NCI-H526 (cell line): ENCODE measurements around the gene UNC13A.

Experiments
- DNase-seq, 2 experiments: peaks; one replicate each; lab custom pipeline; 2025; lab: John Stamatoyannopoulos, UW

The UNC13A gene

DNA sequence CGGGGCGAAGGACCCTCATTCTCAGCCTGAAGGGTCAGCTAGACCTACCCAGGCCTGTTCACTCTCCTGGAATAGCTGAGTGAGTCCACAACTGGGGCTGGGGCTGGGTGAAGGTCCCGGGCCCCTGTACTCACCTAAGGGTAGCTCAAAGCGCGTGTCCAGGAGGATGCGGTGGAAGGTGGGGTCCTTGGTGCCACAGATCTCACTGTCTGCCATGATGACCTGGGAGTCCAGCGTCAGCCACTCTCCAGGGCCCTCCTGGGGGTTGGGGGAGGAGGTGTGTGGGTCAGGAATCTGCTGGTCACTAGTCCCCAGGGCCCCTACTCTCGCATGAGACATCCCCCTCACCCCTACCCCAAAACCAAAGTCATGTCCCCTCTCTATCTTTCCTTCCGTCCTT lies 18.7 kb downstream of the UNC13A start:
- no peak for DNase-seq

DNA sequence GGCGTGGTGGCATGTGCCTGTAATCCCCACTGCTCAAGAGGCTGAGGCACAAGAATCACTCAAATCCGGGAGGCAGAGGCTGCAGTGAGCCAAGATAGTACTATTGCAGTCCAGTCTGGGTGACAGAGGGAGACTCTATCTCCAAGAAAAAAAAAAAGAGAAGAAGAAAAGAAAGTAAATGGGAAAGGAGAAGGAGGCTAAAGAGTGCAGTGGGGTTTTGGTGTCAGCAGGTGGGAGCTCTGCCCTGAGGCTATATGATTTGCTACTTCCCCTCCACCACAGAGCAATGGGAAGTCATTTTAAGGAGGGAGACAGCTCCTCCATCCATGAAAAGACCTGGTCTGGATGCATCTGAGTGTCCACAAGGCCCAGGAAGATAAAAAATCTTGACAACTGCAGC lies 23.1 kb downstream of the UNC13A start:
- no peak for DNase-seq

DNA sequence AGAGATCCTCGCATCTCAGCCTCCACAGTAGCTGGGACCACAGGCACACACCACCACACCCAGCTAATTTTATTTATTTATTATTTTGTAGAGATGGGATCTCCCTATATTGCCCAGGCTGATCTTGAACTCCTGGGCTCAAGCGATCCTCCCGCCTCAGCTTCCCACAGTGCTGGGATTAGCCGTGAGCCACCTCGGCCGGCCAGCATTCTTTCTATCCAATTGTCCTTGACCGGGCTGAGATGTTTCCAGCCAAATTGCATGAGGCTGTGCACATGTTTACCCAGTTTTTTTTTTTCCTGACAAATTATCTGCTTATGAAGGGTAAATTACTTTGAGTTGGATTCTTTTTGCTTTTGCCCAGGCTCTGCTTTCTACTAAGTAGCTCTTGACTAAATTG lies 28.2 kb downstream of the UNC13A start:
- no peak for DNase-seq

DNA sequence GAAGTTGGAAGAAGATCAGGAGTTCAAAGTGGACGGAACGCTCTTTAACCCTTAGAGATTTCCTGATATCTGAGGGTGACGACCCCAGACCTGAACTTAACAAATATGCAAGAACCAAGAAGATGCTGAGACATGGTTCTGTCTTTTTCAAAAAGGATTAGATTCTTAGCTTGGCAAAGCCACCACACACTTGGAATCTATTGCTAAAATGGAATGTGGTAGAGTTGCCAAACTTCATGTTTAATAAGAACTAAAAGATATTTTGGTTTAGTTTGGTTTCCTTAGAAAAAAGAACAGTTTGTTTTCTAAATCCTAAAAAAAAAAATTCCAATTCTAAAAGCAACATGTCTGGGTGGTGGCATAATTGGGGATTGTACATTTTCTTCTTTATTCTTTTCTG lies 29.5 kb downstream of the UNC13A start:
- DNase-seq: no peak

DNA sequence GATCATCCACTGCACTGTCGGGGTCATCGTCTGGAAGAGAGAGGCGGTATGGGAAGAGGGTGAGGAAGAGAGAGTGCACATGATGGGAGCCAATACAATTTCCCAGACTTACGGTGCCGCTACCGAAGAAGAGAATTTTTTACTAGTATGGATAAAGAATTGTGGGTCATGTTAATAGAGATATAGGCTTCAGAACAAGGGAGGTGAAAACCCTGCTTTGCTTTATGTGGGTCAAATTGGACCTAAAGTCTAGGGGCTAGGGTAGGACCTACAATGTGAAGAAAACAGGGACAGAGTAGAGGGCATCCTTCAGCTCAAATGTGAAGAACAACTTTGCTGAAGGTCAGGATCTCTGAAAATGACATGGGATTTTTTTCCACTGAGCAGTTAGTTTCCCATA lies 29.9 kb downstream of the UNC13A start:
- no peak for DNase-seq

DNA sequence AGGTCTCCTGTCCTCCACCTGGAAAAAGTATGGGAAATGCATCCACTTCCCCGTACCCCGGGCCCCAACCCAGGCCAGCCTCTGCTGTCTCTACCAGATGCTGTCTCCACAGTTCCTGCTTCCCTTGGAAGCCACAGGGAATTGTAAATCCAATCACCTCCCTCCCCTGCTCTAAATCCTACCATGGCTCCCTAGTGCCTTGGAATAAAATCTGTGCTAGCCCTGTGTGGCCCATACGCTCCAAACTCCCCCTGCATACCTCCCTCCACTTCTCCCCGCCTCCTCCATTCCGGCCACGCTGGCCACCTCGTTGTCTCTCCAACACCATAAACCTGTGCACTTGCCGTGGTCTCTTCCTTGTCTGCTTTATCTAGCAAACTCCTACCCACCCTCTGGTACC lies 31.2 kb downstream of the UNC13A start:
- DNase-seq: no peak

DNA sequence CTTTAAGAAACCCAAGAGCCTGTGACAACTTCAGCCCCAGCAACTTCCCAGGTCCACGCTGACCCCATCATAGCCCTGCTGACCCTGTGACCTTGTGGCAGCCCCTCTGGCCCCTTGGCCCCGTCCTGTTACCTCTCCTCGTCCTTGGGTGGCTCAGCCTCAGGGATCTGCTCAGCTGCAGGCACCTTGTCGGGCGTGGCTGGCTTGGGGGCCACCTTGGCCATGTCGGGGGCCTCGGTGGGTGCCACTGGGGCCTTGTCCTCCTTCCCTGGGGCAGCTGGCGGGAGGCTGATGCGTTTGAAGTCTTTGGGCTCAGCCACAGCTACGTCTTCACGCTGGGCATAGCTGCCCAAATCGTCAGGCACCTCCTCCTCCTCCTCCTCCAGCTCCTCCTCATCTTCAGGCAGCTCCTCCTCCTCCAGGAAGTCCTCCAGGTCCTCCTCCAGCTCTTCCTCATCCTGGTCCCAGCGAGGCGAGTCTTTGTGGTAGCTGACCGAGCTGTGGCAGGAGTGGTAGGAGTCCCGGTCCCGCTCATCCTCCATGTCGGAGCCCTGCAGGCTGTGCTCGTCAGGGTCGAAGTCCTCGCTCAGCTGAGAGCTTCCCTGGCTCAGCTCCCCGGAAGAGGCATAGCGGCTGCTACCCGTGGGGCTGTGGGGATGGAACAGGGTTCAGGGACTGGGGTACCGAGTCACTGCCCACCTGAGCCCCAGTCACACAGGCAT lies 32.2 kb downstream of the UNC13A start:
- no peak for DNase-seq

DNA sequence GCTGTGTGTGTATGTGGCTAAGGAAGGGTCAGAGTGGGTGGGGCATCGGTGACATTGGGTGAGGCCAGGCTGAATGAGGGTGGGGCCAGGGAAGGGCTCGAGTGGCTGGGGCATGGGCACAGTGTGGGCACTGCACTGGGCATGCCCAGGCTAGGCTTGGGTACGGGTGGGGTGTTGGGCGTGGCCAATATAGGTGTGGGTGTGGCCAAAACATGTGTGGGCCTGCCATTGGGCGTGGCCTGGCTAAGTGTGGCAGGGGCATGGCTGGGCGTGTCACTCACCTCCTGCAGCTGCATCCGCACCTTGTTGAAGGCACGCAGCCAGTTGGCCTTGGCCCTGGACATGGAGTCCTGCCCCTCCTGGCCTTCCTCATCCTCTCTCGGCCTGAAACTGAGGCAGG lies 33.2 kb downstream of the UNC13A start:
- peak in 1 of 2 experiments; percentile 11 for DNase-seq

DNA sequence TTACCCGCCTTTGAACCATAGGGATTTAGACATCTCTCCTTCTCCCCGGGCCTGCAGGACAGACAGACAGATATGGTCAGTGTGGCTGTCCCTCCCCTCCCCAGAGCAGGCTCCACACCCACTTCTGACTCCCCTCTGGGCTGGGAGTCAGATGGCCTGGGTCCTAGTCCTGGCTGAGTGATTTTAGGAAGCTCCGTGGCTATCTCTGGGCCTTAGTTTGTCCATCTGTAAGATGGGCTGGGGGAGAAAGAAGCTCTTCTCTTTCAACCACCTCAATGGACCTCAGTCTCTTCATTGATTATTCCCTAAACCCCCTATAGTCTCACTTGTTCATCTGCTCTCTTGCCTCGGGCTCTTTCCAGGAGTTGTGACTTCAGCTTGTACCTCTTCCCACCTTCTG lies 35.5 kb downstream of the UNC13A start:
- no peak for DNase-seq

DNA sequence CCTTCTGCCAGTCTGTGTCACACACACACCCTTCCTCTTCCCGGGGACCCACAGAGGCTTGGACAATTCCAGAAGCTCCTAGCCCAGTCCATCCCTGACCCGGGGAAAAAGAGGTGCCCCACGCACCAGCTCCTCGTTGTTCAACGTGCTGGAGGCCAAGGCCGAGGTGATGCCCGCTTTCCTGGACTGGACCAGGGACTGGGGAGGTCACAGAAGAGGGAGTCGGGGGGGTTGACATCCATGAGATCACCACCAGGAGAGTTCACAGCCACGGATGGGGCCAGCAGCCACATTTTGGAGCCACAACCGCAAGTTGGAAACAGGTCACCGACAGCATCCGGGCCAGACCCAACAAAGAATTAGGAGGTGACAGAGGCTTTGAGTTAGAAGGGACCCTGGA lies 39.4 kb downstream of the UNC13A start:
- no peak for DNase-seq

DNA sequence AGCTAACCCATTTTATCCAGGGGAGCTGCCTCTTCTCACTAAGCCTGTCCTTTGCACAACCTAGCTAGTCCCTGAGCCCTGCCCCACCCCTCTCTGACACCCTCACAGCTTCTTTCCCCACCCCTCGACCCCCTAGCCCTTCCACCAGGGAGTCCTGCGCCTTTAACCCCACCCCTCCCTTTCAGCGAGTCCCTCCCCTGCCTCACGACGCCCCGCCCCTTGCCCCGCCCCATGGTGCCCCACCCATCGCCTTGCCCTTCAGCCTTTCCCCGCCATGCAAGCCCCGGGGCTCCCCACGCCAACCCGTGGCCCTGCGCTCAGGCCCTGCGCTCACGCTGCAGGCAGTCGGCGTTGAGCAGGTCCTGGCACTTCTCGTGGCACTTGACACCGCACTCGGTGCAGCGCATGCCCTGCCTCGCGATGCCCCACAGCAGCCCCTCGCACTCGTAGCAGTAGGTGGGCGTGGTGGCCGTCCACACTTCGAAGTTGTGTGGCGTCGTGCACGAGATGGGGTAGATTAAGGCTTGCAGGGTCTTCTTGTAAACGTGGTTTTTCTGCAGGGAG lies 40.0 kb downstream of the UNC13A start:
- DNase-seq: no peak

DNA sequence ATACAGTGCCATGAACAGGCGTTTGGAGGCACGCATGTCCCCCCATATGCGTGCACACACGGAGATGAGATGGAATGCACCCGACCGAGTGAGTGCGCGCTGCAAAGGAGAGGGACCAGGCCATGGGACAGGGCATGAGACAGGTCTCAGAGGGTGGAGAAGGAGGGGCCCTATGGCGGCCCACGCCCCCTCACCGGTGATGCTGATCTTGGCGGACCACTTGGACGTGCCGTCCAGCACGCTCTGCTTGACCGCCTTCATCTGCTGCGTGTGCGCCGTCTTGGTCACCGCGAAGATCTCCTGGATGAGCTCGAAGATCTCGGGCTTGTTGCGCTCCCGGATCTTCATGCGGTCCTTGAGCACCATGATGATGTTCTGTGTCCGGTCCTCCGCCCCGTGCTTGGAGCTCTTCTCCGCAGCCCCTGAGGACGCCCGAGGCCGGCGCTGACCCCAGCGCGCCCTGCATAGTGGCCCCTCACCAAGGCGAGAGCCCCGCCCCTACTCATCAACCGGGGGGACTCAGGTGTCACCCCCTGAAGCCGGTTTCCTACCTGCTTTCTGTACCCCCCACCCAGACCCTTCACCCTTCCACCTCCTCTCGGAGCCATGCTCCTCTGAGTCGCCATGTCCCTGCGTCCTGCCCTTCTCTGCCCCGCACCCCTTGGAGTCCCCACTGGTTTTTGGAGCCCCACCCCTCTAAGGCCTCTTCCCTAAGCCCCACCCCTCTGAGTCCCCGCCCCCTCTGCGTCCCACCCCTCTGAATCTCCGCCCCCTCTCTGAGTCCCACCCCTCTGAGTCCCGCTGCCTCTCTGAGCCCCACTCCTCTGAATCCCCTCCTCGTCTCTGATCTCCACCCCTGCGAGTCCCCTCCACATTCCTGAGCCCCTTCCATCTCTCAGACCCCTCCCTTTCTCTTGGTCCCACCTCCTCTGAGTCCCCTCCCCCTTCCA lies 40.8 kb downstream of the UNC13A start:
- DNase-seq: no peak

DNA sequence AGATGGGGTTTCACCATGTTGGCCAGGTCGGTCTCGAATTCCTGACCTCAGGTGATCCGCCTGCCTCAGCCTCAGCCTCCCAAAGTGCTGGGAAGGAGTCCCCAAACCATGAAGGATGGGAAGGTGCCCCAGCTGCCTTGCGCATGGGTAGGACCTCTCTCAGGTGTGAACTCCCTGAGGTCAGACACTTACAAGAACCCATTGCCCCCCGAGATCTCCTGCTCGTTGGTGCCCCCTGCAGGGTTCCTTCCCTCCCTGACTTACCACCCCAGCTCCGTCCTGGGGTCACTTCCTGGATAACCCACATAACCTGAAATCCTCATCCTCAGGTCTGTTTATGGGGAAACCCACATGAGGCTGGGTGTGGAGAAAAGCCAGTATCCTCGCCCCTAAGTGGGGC lies 41.7 kb downstream of the UNC13A start:
- DNase-seq: no peak

DNA sequence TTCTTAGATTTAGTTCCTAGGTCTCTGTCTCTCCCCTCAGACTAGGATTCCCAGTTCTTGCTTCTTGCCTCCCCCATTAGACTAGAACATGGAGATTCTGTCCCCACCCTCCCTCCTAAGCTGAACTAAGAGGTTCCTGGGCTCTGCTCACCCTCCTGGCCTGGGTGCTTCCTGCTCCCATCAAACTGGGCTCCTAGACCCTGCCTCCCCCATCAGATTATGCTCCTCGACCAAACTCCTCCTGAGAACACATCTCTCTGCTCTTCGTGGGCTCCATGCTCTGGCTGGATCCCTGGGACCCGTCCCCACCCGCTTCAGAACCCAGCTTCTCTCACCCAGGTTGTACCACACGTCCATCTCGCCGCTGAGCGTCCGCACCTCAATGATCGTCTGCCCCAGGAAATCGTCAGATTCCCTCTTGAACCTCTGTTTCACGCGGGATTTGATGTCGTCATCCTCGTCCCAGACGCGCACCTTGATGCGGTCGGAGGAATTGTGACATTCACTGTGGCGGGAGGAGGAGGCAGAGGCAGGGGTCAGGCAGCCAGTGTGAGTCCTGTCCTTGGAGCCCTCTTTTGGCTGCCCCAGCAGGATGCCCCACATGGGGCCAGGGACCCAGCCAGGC lies 42.7 kb downstream of the UNC13A start:
- DNase-seq: no peak

DNA sequence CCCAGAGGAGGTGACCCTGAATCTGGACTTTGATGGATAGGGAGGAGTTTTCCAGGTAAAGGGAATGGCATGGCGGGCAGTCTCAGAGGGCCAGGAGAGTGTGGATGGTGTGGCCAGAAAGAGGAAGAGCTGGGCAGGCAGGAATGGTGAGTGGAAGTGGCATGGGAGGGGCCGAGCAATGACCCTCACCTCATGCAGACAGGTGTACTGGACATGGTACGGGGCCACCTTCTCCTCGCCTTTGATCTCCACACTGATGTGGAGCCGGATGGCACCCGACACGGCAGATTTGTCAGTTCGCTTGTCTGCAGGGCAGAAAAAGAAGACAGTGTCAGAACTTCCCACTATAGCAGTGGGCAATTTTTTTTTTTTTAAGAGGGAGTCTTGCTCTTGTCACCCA lies 45.5 kb downstream of the UNC13A start:
- no peak for DNase-seq

DNA sequence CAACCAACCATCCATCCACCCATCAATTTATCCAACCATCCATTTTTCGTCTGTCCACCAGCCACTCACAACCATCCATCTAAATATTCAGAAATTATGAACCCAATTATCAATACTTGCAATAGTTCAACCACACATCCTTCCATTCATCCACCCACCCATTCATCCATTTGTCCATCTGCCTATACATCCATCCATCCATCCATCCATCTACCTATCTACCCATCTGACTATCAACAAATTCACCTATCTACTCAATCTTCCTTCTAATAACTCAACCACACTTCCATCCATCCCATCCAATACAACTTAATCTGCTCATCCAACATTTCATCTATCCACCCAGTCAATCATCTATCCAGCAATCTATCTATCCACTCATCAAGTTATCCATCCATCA lies 46.3 kb downstream of the UNC13A start:
- no peak for DNase-seq

DNA sequence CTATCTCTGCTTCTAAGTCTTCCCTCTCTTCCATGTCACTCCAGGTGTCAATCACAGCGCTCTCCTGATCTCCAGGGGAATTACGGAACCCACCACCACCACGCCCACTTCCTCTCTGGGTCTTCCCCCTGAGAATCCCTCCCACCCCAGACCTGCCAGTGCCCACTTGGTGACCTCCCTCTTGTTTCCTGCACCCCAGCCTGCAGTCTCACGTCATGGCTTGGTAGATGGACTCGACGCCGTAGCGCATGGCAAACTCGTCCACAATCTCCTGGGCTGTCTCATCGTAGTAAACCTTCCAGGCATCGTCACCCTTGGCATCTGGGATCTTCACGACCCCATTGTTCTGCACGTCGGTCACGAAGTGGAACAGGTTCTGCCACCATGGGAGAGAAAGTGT lies 47.0 kb downstream of the UNC13A start:
- no peak for DNase-seq

DNA sequence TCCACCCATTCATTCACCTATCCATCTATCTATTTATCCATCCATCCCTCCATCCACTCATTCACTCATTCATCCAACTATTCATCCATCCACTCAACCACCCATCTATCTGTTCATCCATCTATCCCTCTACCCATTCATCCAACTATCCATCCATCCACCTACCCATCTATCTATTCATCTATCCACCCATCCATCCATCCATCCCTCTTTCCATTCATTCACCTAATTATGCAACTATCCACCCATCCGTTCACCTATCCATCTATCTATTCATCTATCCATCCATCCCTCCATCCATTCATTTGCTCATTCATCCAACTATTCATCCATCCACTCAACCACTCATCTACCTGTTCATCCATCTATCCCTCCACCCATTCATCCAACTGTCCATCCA lies 54.5 kb downstream of the UNC13A start:
- no peak for DNase-seq

DNA sequence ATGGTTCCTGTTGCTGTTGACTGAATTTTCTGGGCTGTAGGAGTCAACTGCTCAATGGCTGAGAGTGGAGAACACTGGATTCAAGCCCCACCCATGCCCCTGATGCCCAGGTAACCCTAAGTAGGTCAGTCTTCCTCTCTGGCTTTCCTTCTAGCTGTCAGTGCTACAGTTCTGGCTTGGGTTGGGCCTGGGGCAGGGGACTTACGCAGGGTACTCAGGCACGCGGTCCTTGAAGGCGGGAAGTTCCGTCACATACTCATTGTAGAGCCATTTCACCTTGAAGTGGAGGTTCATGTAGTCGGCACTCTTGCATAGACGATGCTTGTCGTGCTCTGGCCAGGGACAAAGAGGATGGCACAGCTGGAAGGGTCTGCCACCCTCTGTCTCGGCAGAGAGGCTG lies 55.6 kb downstream of the UNC13A start:
- no peak for DNase-seq

DNA sequence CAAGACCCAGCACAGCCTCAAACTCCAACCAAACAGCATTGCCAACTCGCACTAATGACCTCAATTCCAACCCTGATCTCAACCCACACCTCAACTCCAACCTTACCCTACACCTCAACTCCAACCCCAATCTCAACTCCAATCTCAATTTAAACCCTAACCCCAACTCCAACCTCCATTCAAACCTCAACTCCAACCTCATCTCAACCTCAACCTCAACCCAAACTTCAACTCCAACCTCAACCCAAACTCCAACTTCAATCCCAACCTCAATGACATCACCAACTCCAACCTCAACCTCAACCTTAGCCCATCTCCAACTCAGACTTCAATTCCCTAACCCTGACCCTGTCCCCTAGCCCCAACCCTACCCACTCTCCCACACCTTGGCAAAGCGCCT lies 58.4 kb downstream of the UNC13A start:
- no peak for DNase-seq

DNA sequence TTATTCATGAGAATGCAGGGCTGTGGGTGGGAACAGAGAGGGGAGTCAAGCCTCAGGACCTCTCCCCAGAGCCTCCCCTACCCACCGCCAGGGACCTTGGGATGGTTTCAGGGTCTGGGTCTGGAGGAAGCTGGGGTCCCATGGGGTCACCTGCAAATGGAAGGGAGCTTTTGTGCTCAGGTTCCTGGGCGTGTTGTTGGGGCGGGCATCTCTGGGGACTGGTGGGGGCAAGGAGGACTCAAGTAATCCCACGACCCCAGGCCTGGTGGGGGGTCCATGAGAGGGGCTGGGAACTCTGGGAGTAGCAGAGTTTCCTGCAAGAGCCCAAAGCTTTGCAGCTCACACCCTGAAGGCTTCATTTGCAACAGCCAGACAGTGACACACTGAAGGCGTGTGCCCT lies 60.2 kb downstream of the UNC13A start:
- DNase-seq: no peak

DNA sequence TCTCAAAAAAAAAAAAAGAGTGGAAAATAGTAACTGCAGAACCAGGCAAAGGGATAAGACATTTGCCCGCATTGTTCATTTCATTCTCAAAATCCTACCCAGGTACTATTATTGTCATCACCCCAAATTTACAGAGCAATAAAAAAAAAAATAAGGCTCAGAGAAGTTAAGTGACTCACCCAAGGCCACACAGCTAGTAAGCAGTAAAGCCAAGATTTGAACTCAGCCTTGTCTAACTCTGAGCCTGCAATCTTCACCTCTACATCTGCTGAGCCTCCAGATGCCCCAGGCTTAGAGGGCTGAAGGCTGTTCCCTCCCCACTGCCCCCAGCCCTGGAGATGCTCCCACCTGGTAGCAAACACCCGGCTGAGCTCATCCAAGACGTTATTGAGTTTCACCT lies 61.0 kb downstream of the UNC13A start:
- DNase-seq: no peak
